Activated CD4-positive, alpha-beta T cell treated with anti-CD3 and anti-CD28 coated beads, Interleukin-2, amount 50 U/mL, for 1 hour (primary cell): ENCODE measurements around the gene POU3F1.

Source experiments
- DNase-seq: peaks from one replicate; pipeline ENCODE4 v3.0.0-alpha.2; 2020

The POU3F1 gene

GRCh38 chr1:38027201-38028104 lies 19.1 kb downstream of the POU3F1 start:
- no peak for DNase-seq

- DNase-seq = no peak
These were observed 19.9 kb downstream of the POU3F1 start for GRCh38 chr1:38026592-38027200.

GRCh38 chr1:38025664-38026063 lies 20.9 kb downstream of the POU3F1 start:
- DNase-seq = no peak

- DNase-seq = no peak
These were observed 21.4 kb downstream of the POU3F1 start for GRCh38 chr1:38025233-38025632.

GRCh38 chr1:38022810-38023209 lies 23.8 kb downstream of the POU3F1 start:
- DNase-seq = no peak

- no peak for DNase-seq
These were observed 24.6 kb downstream of the POU3F1 start for GRCh38 chr1:38021969-38022368.

- no peak for DNase-seq
These were observed 26.2 kb downstream of the POU3F1 start for GRCh38 chr1:38020396-38020795.

GRCh38 chr1:38018864-38019343 lies 27.7 kb downstream of the POU3F1 start:
- DNase-seq = no peak

- no peak for DNase-seq
These were observed 30.4 kb downstream of the POU3F1 start for GRCh38 chr1:38015978-38016725.

- no peak for DNase-seq
These were observed 31.7 kb downstream of the POU3F1 start for GRCh38 chr1:38014724-38015424.

GRCh38 chr1:38014171-38014570 lies 32.4 kb downstream of the POU3F1 start:
- DNase-seq = no peak

GRCh38 chr1:38013227-38013622 lies 33.4 kb downstream of the POU3F1 start:
- DNase-seq = no peak

- DNase-seq = peak; percentile 85
These were observed 34.0 kb downstream of the POU3F1 start, which contains the start of gene UTP11 for GRCh38 chr1:38012363-38013226. UTP11 (plus strand) TSS chr1:38012734; CDS start chr1:38012803, 69 bp downstream.

GRCh38 chr1:38009841-38010180 lies 36.8 kb downstream of the POU3F1 start:
- no peak for DNase-seq

- DNase-seq = no peak
These were observed 37.3 kb downstream of the POU3F1 start for GRCh38 chr1:38009088-38009840.

GRCh38 chr1:38006008-38006828 lies 40.4 kb downstream of the POU3F1 start:
- no peak for DNase-seq

GRCh38 chr1:38005195-38006007 lies 41.2 kb downstream of the POU3F1 start, which contains the start of gene FHL3:
FHL3 (minus strand) TSS chr1:38005514; CDS start chr1:37999412, 6,102 bp downstream.
- peak; percentile 37 for DNase-seq

- no peak for DNase-seq
These were observed 42.1 kb downstream of the POU3F1 start for GRCh38 chr1:38004284-38005108.
